ENCODE data around the gene FBXW4.

The FBXW4 gene

DNA sequence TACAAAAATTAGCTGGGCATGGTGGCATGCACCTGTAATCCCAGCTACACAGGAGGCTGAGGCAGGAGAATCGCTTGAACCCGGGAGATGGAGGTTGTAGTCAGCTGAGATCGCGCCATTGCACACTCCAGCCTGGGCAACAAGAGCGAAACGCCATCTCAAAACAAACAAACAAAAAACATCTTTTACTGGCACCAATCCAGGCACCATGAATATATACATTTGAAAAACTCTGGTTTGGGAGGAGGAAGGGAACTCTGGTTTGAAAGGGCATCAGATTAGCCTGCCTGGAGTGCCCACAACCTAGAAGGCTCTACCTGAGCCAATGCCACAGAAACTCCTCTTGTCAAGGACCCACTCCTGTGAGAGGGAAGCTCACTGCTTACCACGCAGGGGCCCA is 122.8 kb downstream of the FBXW4 start (continued):
- TF ChIP-seq, protein P1, sequence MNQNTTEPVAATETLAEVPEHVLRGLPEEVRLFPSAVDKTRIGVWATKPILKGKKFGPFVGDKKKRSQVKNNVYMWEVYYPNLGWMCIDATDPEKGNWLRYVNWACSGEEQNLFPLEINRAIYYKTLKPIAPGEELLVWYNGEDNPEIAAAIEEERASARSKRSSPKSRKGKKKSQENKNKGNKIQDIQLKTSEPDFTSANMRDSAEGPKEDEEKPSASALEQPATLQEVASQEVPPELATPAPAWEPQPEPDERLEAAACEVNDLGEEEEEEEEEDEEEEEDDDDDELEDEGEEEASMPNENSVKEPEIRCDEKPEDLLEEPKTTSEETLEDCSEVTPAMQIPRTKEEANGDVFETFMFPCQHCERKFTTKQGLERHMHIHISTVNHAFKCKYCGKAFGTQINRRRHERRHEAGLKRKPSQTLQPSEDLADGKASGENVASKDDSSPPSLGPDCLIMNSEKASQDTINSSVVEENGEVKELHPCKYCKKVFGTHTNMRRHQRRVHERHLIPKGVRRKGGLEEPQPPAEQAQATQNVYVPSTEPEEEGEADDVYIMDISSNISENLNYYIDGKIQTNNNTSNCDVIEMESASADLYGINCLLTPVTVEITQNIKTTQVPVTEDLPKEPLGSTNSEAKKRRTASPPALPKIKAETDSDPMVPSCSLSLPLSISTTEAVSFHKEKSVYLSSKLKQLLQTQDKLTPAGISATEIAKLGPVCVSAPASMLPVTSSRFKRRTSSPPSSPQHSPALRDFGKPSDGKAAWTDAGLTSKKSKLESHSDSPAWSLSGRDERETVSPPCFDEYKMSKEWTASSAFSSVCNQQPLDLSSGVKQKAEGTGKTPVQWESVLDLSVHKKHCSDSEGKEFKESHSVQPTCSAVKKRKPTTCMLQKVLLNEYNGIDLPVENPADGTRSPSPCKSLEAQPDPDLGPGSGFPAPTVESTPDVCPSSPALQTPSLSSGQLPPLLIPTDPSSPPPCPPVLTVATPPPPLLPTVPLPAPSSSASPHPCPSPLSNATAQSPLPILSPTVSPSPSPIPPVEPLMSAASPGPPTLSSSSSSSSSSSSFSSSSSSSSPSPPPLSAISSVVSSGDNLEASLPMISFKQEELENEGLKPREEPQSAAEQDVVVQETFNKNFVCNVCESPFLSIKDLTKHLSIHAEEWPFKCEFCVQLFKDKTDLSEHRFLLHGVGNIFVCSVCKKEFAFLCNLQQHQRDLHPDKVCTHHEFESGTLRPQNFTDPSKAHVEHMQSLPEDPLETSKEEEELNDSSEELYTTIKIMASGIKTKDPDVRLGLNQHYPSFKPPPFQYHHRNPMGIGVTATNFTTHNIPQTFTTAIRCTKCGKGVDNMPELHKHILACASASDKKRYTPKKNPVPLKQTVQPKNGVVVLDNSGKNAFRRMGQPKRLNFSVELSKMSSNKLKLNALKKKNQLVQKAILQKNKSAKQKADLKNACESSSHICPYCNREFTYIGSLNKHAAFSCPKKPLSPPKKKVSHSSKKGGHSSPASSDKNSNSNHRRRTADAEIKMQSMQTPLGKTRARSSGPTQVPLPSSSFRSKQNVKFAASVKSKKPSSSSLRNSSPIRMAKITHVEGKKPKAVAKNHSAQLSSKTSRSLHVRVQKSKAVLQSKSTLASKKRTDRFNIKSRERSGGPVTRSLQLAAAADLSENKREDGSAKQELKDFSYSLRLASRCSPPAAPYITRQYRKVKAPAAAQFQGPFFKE (tag by site-specific recombination; IDR thresholded peaks at IDR 0.05; ENCODE audit: borderline replicate concordance): no peak
- TF ChIP-seq KLF8 (tag by site-specific recombination; IDR thresholded peaks at IDR 0.05) (no peak), ZNF548 (tag by site-specific recombination; IDR thresholded peaks at IDR 0.05) (no peak), ZNF596 (tag by site-specific recombination; IDR thresholded peaks at IDR 0.05) (no peak), ZNF10 (tag by site-specific recombination; IDR thresholded peaks at IDR 0.05) (no peak)

- Histone ChIP-seq H3K4me3 (ENCODE audit: low read depth, low read length) (no peak overlapping the region), H3K9me3 (ENCODE audit: control insufficient read depth, insufficient read depth, low read depth, low read length) (0 out of 2 replicates have a peak, but pooled peaks cover 2% of the 10 kb centered on the region), H3K36me3 (ENCODE audit: control insufficient read depth in 2 of 2, insufficient read depth in 1 of 2, low read length in 2 of 2) (no peaks in the 10 kb centered on the region), H3K27ac (ENCODE audit: extremely low read depth, low read depth, low read length) (no peak overlapping the region), H3K4me1 (ENCODE audit: control insufficient read depth, insufficient read depth, low read length) (peaks cover 3% of the 10 kb centered on the region)
- POLR2A ChIA-PET: interaction anchor here (1.0 to 1.3 kb wide), 3 partner anchors 17 to 357 kb away, joined by 3 to 7 read pairs (median 4); partner anchors contain the start of genes DPCD and POLL
- no peak for TF ChIP-seq BCL11B (tag by site-specific recombination; IDR thresholded peaks at IDR 0.05; ENCODE audit: low read depth)
- TF ChIP-seq PRDM4 (tag by site-specific recombination; IDR thresholded peaks at IDR 0.05): peak; percentile 54; the same call in 1 of the 2 replicates
- CTCF ChIA-PET: interaction anchor here (0.6 to 3.8 kb wide), 34 partner anchors 11 to 1666 kb away, joined by 3 to 77 read pairs (median 4); no protein-coding TSS in a partner anchor
Observed at GRCh38 chr10:101571271-101571925, 123.6 kb downstream of the FBXW4 start.

- POLR2A ChIA-PET: interaction anchor here (1.0 to 1.5 kb wide), 4 partner anchors 17 to 357 kb away, joined by 3 to 7 read pairs (median 4); partner anchors contain the start of genes DPCD and POLL
- Histone ChIP-seq H3K27ac (ENCODE audit: extremely low read depth, low read depth, low read length) (peak overlapping the region; percentile 19; the same call in 1 of the 2 replicates), H3K4me1 (ENCODE audit: control insufficient read depth, insufficient read depth, low read length) (peaks cover 3% of the 10 kb centered on the region), H3K4me3 (ENCODE audit: low read depth, low read length) (peak overlapping the region; percentile 65), H3K36me3 (ENCODE audit: control insufficient read depth in 2 of 2, insufficient read depth in 1 of 2, low read length in 2 of 2) (no peaks in the 10 kb centered on the region), H3K9me3 (ENCODE audit: control insufficient read depth, insufficient read depth, low read depth, low read length) (0 out of 2 replicates have a peak, but pooled peaks cover 2% of the 10 kb centered on the region)
- CTCF ChIA-PET: interaction anchor here (0.6 to 3.8 kb wide), 42 partner anchors 10 to 1666 kb away, joined by 3 to 77 read pairs (median 4); no protein-coding TSS in a partner anchor
- peak; percentile 92 for TF ChIP-seq ZBTB8A (tag by site-specific recombination; IDR thresholded peaks at IDR 0.05)
- TF ChIP-seq ZNF501 (tag by site-specific recombination; IDR thresholded peaks at IDR 0.05): 0 out of 2 replicates have a peak, but pooled peaks have one; percentile 6
- TF ChIP-seq ZNF449 (tag by site-specific recombination; IDR thresholded peaks at IDR 0.05): 0 out of 2 replicates have a peak, but pooled peaks have one; percentile 10
- TF ChIP-seq WT1 (tag by site-specific recombination; IDR thresholded peaks at IDR 0.05): no peak
- no peak for TF ChIP-seq ZNF214 (tag by site-specific recombination; IDR thresholded peaks at IDR 0.05; ENCODE audit: borderline replicate concordance)
- 0 out of 2 replicates have a peak, but pooled peaks have one; percentile 15 for TF ChIP-seq ZFHX2 (tag by site-specific recombination; conservative IDR thresholded peaks at IDR 0.05)
- TF ChIP-seq ZBTB26 (tag by site-specific recombination; optimal IDR thresholded peaks at IDR 0.05): peak; percentile 35
- 0 out of 2 replicates have a peak, but pooled peaks have one; percentile 10 for TF ChIP-seq ZNF692 (tag by site-specific recombination; IDR thresholded peaks at IDR 0.05)
- 0 out of 2 replicates have a peak, but pooled peaks have one; percentile 1 for TF ChIP-seq ZNF843 (tag by site-specific recombination; IDR thresholded peaks at IDR 0.05)
Observed at GRCh38 chr10:101570428-101571270, 124.3 kb downstream of the FBXW4 start.
